Measurements from ENCODE around the gene DDX10. TPM values are rescaled to one million over a fixed set of nuclear protein-coding genes. Genes with fewer than 3 reads are reported as not detected.

The DDX10 gene
- polyA plus RNA-seq, 1 of the 3 experiments (the other 2 are of a cell fraction) = 35.8 TPM

DNA sequence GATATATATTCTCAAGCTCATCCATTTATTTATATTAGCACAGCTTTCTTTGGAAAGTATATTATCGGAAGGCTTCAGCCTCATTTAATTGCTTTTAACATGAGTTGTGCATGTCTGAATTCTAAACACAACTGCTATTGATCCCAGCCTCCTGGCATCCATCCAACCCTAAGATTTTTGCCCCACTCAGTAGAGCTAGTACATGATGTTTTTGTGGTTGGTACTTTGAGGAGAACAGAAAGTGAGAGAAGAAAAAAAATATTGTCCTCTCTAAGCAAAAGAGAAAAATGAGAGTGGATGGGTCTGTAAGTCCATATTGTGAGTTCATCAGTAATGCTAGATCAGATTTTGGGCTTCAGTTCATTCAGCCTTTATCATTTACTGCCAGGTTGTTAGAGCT is 198.7 kb downstream of the DDX10 start:
- Histone ChIP-seq H3K9me2 (no peaks in the 10 kb centered on the region), H3K4me2 (no peak overlapping the region), H3K27me3 (ENCODE audit: insufficient read depth) (no peaks in the 10 kb centered on the region), H4K20me1 (ENCODE audit: insufficient read depth) (no peaks in the 10 kb centered on the region), H2AFZ (ENCODE audit: low read depth) (no peak overlapping the region), H3K4me3 (ENCODE audit: low read depth in 2 of 2, low read length in 1 of 2) (no peak overlapping the region), H3K79me2 (ENCODE audit: insufficient read depth) (no peaks in the 10 kb centered on the region; the same call in 1 of the 2 replicates), H3K9ac (no peak overlapping the region), H3K4me1 (ENCODE audit: control insufficient read depth in 1 of 2, insufficient read depth in 2 of 2, low read depth in 1 of 2, low read length in 1 of 2) (peaks cover 0 to 11% of the 10 kb centered on the region in 2 experiments; a peak in 2 of 4 replicates), H3K9me3 (no peaks in the 10 kb centered on the region), H3K27ac (ENCODE audit: low read depth in 2 of 2, low read length in 1 of 2) (no peak overlapping the region), H3K36me3 (replicated peaks in 1 of 2; ENCODE audit: control insufficient read depth in 1 of 2, insufficient read depth in 2 of 2, low read length in 1 of 2) (no peaks in the 10 kb centered on the region), H3F3A (replicated peaks; ENCODE audit: insufficient read depth) (no peaks in the 10 kb centered on the region)
- CTCF ChIA-PET = interaction anchor here (1.4 to 2.0 kb wide), 2 partner anchors 8 to 11 kb away, joined by 3 to 9 read pairs; no protein-coding TSS in a partner anchor
- 96% methylated on average over 1 of the region's 1 CpG for WGBS (ENCODE audit: low lambda C conversion rate)
- no peak for TF ChIP-seq GABPA (IDR thresholded peaks at IDR 0.05; ENCODE audit: low read depth)
- no peak for TF ChIP-seq RFX5 (IDR thresholded peaks at IDR 0.05; ENCODE audit: low read length)
- DNase-seq = no peak
- POLR2A ChIA-PET = no interaction called here

DNA sequence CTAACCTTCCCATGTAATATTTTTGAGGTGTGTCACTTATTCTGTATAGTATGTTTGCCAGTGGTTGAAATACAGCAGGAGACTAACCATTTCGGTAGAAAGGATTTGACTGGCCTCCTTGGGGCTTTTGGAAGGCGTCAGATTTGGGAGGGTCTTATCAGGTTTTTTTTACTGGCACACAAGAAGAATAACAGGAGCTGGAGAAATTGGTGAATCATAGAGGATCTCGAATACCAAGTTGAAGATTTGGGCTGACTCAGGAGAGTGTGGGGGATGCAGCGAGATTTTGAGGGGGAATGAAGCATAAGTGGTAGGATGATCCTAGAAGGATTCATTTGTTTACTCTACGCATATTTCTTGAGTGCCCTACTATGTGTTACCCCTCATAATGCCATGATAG is 200.5 kb downstream of the DDX10 start:
- Histone ChIP-seq H3K9me3 (no peaks in the 10 kb centered on the region), H3K9me2 (no peaks in the 10 kb centered on the region), H3K4me2 (no peak overlapping the region), H3K27ac (ENCODE audit: low read depth in 2 of 2, low read length in 1 of 2) (no peak overlapping the region), H3K4me3 (ENCODE audit: low read depth in 2 of 2, low read length in 1 of 2) (no peak overlapping the region), H3K9ac (no peak overlapping the region), H3K27me3 (ENCODE audit: insufficient read depth) (no peaks in the 10 kb centered on the region), H4K20me1 (ENCODE audit: insufficient read depth) (no peaks in the 10 kb centered on the region), H3F3A (replicated peaks; ENCODE audit: insufficient read depth) (peaks cover 11% of the 10 kb centered on the region), H2AFZ (ENCODE audit: low read depth) (no peak overlapping the region), H3K79me2 (ENCODE audit: insufficient read depth) (no peaks in the 10 kb centered on the region; the same call in 1 of the 2 replicates), H3K36me3 (replicated peaks in 1 of 2; ENCODE audit: control insufficient read depth in 1 of 2, insufficient read depth in 2 of 2, low read length in 1 of 2) (no peaks in the 10 kb centered on the region), H3K4me1 (ENCODE audit: control insufficient read depth in 1 of 2, insufficient read depth in 2 of 2, low read depth in 1 of 2, low read length in 1 of 2) (peaks cover 0 to 21% of the 10 kb centered on the region in 2 experiments; a peak in 2 of 4 replicates)
- TF ChIP-seq EP300 (IDR thresholded peaks at IDR 0.05; ENCODE audit: borderline replicate concordance in 1 of 2, low read depth in 1 of 2, low read length in 1 of 2) = no peak
- no peak for TF ChIP-seq EZH2phosphoT487 (IDR thresholded peaks at IDR 0.05; ENCODE audit: borderline replicate concordance, low read depth)
- TF ChIP-seq MEF2A (IDR thresholded peaks at IDR 0.05; ENCODE audit: borderline replicate concordance, low read depth) = no peak
- no peak for TF ChIP-seq SMC3 (IDR thresholded peaks at IDR 0.05; ENCODE audit: low read depth, low read length)
- no peak for TF ChIP-seq RFX5 (IDR thresholded peaks at IDR 0.05; ENCODE audit: low read length)
- TF ChIP-seq MXI1 (IDR thresholded peaks at IDR 0.05; ENCODE audit: low read depth, low read length) = no peak
- TF ChIP-seq CHD2 (IDR thresholded peaks at IDR 0.05; ENCODE audit: low read length, partially characterized antibody) = no peak
- TF ChIP-seq USF2 (IDR thresholded peaks at IDR 0.05; ENCODE audit: borderline replicate concordance, low read depth, low read length) = no peak
- no peak for TF ChIP-seq PBX3 (IDR thresholded peaks at IDR 0.05)
- TF ChIP-seq MAX (IDR thresholded peaks at IDR 0.05; ENCODE audit: low read depth) = no peak
- no peak for TF ChIP-seq FOSL2 (IDR thresholded peaks at IDR 0.05; ENCODE audit: borderline replicate concordance, low read depth)
- TF ChIP-seq RXRA (IDR thresholded peaks at IDR 0.05; ENCODE audit: borderline replicate concordance, low read depth) = no peak
- TF ChIP-seq JUND (IDR thresholded peaks at IDR 0.05) = no peak
- ChIA-PET CTCF (interaction anchor here (1.2 to 1.3 kb wide), 2 partner anchors 11 to 168 kb away, joined by 3 to 4 read pairs; no protein-coding TSS in a partner anchor), POLR2A (no interaction called here)
- 85% methylated on average over 5 of the region's 5 CpGs for WGBS (ENCODE audit: low lambda C conversion rate)
- no peak for DNase-seq

Measured in SK-N-SH (cell line).